HepG2 (cell line): ENCODE data around the gene SMARCAD1. TPM values are rescaled to one million over a fixed set of nuclear protein-coding genes. Genes with fewer than 3 reads are reported as not detected.

Experiments used
- ARNT2 ChIP-seq: sonication (generic); formaldehyde crosslinking; IDR thresholded peaks from 2 replicates; pipeline ENCODE4 v1.8.0; 2022; ENCODE audit warnings: mild to moderate bottlenecking, low read depth, missing genetic modification reagents, moderate library complexity
- IRX3 ChIP-seq: sonication (generic); formaldehyde crosslinking; IDR thresholded peaks from 2 replicates; pipeline ENCODE4 v1.8.1; 2023; ENCODE audit warnings: mild to moderate bottlenecking, low read depth, missing genetic modification reagents, borderline replicate concordance
- PHF8 ChIP-seq: sonication (generic); formaldehyde crosslinking; IDR thresholded peaks from 2 replicates; pipeline ENCODE4 v1.5.0; 2020; ENCODE audit warnings: missing genetic modification reagents
- RCOR2 ChIP-seq: IDR thresholded peaks from 2 replicates; pipeline ENCODE4 v1.6.1; 2016; ENCODE audit warnings: missing biosample characterization, missing genetic modification reagents
- RFX3 ChIP-seq: IDR thresholded peaks from 2 replicates; pipeline ENCODE4 v1.6.1; 2016; ENCODE audit warnings: missing biosample characterization, missing genetic modification reagents
- SIX1 ChIP-seq: sonication (generic); formaldehyde crosslinking; IDR thresholded peaks from 2 replicates; pipeline ENCODE4 v1.4.0; 2020; ENCODE audit warnings: missing genetic modification reagents, borderline replicate concordance
- ZFP36L2 ChIP-seq: sonication (generic); formaldehyde crosslinking; IDR thresholded peaks from 2 replicates; pipeline ENCODE4 v1.4.0; 2020; ENCODE audit warnings: missing genetic modification reagents
- ZNF296 ChIP-seq: sonication (generic); formaldehyde crosslinking; conservative IDR thresholded peaks from 2 replicates; pipeline ENCODE4 v1.5.0; 2020; ENCODE audit warnings: mild to moderate bottlenecking, missing genetic modification reagents
- ZNF501 ChIP-seq: sonication (generic); formaldehyde crosslinking; IDR thresholded peaks from 2 replicates; pipeline ENCODE4 v1.5.1; 2020; ENCODE audit warnings: mild to moderate bottlenecking, moderate library complexity, missing genetic modification reagents
- ZNF530 ChIP-seq: sonication (generic); formaldehyde crosslinking; IDR thresholded peaks from 2 replicates; pipeline ENCODE4 v1.5.0; 2020; ENCODE audit warnings: low read depth, mild to moderate bottlenecking, missing genetic modification reagents
- ZNF747 ChIP-seq: sonication (generic); formaldehyde crosslinking; IDR thresholded peaks from 2 replicates; pipeline ENCODE4 v1.8.1; 2023; ENCODE audit warnings: missing genetic modification reagents, mild to moderate bottlenecking, borderline replicate concordance
- ZSCAN30 ChIP-seq: sonication (generic); formaldehyde crosslinking; IDR thresholded peaks from 2 replicates; pipeline ENCODE4 v1.5.0; 2020; ENCODE audit warnings: mild to moderate bottlenecking, missing genetic modification reagents
- polyA plus RNA-seq, 8 experiments: library from polyadenylated mRNA; depleted of rRNA in 3 of 8; stranded (reverse) in 7 of 8; unstranded in 1 of 8; fragments of >200 nt; fragmentation: Illumina TruSeq in 4 of 8; extraction: Trizol in 4 of 8; gene quantifications; 2 replicates each; pipeline versions ENCODE4 v1.2.1 to v1.2.3, GENCODE V29; 2011 to 2016; ENCODE audit warnings: low read depth in 4 of 8, missing spikeins in 1 of 8, mixed read lengths in 1 of 8; ENCODE audit not compliant: insufficient read depth in 1 of 8
- total RNA-seq, 5 experiments: library from RNA; depleted of rRNA; stranded (reverse); fragments of >200 nt; fragmentation: Illumina TruSeq; extraction: Trizol; gene quantifications; 2 replicates each; pipeline ENCODE4 v1.2.3, GENCODE V29; 2016; ENCODE audit warnings: low read depth in 1 of 5
- TF ChIP-seq, protein P1 (sequence below): sonication (generic); formaldehyde crosslinking; IDR thresholded peaks from 2 replicates; pipeline ENCODE4 v1.5.1; 2020; ENCODE audit warnings: mild to moderate bottlenecking, moderate library complexity, missing genetic modification reagents
- TF ChIP-seq, protein P2 (sequence below): sonication (generic); formaldehyde crosslinking; IDR thresholded peaks from 2 replicates; pipeline ENCODE4 v1.4.0; 2020; ENCODE audit warnings: missing genetic modification reagents
- TF ChIP-seq, protein P3 (sequence below): sonication (generic); formaldehyde crosslinking; conservative IDR thresholded peaks from 2 replicates; pipeline ENCODE4 v1.8.1; 2023; ENCODE audit warnings: missing genetic modification reagents
- TF ChIP-seq, protein P4 (sequence below): sonication (generic); formaldehyde crosslinking; IDR thresholded peaks from 2 replicates; pipeline ENCODE4 v1.9.0; 2022; ENCODE audit warnings: missing genetic modification reagents, mild to moderate bottlenecking, borderline replicate concordance
- TF ChIP-seq, protein P5 (sequence below): sonication (generic); formaldehyde crosslinking; IDR thresholded peaks from 2 replicates; pipeline ENCODE4 v1.4.0; 2020; ENCODE audit warnings: missing genetic modification reagents

The SMARCAD1 gene
- total and polyA plus RNA-seq, 2 of the 13 experiments (the other 11 are each of a cell fraction or from before 2014, with no cell fraction given), result 18.2 to 35.9 TPM

DNA sequence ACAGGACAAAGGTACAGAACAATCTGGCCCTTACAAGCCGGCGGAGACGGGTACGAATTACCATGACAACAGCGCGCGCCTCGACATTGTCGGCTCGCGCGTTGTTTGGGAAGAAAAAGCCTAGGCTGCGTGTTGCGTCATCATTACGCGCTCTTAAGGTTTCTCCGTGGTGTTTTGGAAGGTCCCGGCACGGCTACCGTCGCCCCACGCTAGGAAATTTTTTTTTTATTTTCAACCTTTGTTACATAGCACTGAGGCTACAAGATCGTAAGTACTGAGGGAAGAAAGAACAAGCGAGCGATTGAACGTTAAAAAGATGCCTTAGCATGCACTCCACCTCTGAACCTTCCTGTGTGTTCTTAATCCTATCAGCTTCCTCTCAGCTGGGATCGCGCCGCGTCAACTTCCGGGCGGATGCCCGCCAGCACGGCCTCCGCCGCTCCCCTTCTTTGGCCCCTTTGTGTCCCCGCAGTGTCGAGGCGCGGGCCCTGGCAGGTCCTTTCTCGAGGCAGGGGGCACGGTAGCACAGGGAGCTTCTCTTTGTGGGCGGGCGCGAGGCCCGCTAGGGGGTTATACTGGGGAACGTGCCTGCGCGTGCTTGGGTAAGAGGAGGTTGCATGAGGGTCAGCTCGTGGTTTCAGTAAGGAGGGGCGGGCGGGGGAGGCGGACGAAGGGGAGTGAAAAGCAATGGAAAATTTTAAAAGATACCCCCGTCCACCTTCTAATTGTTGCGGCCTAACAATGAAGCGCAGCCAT, at the start of gene SMARCAD1 (continued):
- TF ChIP-seq, protein P1, sequence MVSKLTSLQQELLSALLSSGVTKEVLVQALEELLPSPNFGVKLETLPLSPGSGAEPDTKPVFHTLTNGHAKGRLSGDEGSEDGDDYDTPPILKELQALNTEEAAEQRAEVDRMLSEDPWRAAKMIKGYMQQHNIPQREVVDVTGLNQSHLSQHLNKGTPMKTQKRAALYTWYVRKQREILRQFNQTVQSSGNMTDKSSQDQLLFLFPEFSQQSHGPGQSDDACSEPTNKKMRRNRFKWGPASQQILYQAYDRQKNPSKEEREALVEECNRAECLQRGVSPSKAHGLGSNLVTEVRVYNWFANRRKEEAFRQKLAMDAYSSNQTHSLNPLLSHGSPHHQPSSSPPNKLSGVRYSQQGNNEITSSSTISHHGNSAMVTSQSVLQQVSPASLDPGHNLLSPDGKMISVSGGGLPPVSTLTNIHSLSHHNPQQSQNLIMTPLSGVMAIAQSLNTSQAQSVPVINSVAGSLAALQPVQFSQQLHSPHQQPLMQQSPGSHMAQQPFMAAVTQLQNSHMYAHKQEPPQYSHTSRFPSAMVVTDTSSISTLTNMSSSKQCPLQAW (CRISPR knock-in tag), result peak; percentile 84
- TF ChIP-seq, protein P2, sequence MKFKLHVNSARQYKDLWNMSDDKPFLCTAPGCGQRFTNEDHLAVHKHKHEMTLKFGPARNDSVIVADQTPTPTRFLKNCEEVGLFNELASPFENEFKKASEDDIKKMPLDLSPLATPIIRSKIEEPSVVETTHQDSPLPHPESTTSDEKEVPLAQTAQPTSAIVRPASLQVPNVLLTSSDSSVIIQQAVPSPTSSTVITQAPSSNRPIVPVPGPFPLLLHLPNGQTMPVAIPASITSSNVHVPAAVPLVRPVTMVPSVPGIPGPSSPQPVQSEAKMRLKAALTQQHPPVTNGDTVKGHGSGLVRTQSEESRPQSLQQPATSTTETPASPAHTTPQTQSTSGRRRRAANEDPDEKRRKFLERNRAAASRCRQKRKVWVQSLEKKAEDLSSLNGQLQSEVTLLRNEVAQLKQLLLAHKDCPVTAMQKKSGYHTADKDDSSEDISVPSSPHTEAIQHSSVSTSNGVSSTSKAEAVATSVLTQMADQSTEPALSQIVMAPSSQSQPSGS (CRISPR knock-in tag), result peak; percentile 68; the same call in 1 of the 2 replicates
- TF ChIP-seq ZSCAN30 (CRISPR knock-in tag) (0 out of 2 replicates have a peak, but pooled peaks have one; percentile 27), RFX3 (peak; percentile 87), IRX3 (CRISPR knock-in tag) (no peak), SIX1 (CRISPR knock-in tag) (no peak), ZNF296 (CRISPR knock-in tag) (no peak), PHF8 (CRISPR knock-in tag) (peak; percentile 95), ZNF530 (CRISPR knock-in tag) (no peak), ZNF501 (CRISPR knock-in tag) (peak; percentile 90), RCOR2 (0 out of 2 replicates have a peak, but pooled peaks have one; percentile 19), ZFP36L2 (CRISPR knock-in tag) (no peak), ZNF747 (CRISPR knock-in tag) (0 out of 2 replicates have a peak, but pooled peaks have one; percentile 71), ARNT2 (peak; percentile 72; the same call in 1 of the 2 replicates)
- TF ChIP-seq, protein P3, sequence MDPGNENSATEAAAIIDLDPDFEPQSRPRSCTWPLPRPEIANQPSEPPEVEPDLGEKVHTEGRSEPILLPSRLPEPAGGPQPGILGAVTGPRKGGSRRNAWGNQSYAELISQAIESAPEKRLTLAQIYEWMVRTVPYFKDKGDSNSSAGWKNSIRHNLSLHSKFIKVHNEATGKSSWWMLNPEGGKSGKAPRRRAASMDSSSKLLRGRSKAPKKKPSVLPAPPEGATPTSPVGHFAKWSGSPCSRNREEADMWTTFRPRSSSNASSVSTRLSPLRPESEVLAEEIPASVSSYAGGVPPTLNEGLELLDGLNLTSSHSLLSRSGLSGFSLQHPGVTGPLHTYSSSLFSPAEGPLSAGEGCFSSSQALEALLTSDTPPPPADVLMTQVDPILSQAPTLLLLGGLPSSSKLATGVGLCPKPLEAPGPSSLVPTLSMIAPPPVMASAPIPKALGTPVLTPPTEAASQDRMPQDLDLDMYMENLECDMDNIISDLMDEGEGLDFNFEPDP (CRISPR knock-in tag), result no peak
- TF ChIP-seq, protein P4, sequence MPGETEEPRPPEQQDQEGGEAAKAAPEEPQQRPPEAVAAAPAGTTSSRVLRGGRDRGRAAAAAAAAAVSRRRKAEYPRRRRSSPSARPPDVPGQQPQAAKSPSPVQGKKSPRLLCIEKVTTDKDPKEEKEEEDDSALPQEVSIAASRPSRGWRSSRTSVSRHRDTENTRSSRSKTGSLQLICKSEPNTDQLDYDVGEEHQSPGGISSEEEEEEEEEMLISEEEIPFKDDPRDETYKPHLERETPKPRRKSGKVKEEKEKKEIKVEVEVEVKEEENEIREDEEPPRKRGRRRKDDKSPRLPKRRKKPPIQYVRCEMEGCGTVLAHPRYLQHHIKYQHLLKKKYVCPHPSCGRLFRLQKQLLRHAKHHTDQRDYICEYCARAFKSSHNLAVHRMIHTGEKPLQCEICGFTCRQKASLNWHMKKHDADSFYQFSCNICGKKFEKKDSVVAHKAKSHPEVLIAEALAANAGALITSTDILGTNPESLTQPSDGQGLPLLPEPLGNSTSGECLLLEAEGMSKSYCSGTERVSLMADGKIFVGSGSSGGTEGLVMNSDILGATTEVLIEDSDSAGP (CRISPR knock-in tag), result peak; percentile 93
- TF ChIP-seq, protein P5, sequence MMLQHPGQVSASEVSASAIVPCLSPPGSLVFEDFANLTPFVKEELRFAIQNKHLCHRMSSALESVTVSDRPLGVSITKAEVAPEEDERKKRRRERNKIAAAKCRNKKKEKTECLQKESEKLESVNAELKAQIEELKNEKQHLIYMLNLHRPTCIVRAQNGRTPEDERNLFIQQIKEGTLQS, result peak; percentile 83
